Raji (cell line): ENCODE results near the gene FCRL1.

Source experiments
- POLR2A ChIP-seq: IDR thresholded peaks from 2 replicates; pipeline ENCODE4 v1.6.1; 2011; ENCODE audit warnings: low read depth, low read length, control low read depth; ENCODE audit not compliant: insufficient read depth

The FCRL1 gene

DNA sequence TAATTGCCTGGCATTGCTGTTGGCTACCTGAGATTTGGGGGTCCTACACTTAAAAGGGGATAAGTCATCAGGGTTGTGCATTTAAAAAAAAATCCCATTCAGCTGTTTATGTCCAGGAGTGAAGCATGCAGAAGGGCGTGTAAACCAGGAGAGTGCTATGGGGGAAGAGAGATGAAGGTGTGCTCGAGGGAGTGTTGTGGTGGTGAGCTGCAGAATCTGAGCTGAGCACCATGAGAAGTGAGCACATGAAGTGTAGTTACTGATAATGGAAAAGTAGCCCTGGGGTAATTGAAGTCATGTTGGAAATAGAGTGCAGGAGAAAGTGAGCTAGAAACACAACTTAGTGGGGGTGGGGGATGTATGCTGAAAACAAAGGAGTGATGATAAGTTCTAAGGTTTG is 705 bp downstream of the FCRL1 start:
- TF ChIP-seq POLR2A: no peak

- TF ChIP-seq POLR2A: no peak
Observed at GRCh38 chr1:157813269-157813668, 6.7 kb downstream of the FCRL1 start.

DNA sequence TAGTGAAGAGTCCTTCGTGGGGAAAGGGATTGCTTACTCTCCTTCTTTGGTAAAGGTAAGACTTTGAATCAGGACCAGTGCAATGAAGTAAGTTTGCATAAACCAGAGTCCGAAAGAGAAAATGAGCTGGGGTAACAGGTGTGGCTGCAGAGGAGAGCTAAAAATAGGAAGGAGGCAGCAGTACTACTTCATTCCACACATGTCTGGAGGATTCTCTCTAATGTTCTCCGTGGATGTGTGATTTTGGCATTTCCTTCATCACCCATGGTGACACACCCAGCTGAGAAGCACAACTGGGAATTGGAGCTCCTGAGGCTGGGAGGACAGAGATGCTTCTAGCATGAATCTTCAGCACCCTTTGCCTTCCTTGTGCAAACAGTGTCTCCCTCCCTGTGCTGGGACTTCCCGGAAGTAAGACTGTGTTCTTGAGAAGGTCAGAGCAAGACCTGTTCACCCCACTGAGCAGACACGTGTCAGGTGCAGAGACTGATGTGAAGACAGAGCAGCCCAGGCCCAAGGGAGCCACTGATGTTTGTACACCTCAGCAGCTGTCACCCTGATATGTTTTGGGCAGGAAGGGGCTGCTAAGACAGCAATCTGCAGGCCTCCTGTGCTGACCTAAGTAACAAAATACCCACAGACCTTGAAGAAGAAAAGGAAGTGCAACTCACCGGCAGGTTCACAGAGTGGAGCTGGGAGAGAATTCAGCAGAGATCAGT is 13.3 kb downstream of the FCRL1 start:
- TF ChIP-seq POLR2A: 0 out of 2 replicates have a peak, but pooled peaks have one; percentile 44

GRCh38 chr1:157803851-157804250 is 16.1 kb downstream of the FCRL1 start:
- TF ChIP-seq POLR2A: no peak

DNA sequence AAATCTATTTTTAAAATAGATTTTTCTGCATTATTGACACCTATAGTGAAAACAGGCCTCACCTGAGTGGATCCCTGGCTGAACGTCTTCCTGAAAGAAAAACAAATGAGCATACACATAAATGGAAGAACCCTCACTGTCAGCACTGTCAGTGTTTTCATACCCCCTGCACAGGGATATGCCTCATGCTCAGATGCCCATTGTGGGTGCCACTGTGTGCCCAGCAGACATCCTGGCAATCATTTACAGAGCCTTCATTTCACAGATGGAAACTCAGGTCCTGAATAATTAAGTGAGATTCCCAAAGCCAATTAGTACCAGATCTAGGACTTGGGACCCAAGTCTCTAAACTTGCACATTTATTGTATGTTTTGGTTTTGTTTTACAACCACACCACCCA is 19.9 kb downstream of the FCRL1 start:
- no peak for TF ChIP-seq POLR2A

DNA sequence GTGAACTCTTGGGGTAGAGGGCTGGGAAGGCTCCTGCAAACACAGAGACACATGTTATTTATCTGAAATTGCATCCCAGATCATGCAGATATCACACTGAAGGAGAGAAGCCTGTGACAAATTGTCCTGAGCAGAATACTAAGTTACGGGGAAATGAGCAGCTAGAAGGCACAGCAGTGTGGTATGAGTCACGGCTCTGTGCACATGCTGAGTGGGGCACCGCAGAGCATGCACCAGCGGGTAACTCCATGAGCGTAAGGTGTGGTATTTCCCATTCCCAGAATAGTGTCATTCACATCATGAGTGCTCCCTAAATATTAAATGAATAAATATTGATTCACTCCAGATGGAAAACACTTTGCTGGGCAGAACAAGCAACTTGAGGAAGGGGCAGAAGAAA is 21.7 kb downstream of the FCRL1 start:
- no peak for TF ChIP-seq POLR2A

DNA sequence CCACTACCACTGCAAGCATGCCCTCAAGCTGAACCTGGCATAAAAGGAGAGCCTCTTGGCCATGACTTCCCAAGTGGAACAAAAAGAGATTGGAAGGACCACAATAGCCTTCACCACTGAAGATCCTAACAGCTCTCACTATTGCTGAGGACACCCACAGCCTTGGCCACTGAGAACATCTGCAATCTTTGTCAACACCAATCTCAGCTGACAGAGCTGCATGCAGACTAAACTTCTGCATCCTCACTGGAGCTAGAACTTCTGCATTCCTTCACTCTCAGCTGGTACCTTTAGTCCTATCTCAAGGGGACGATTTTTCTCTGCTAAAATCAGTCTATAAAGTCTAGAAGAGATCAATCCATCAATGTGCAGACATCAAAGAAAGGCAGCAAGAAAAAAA is 34.7 kb downstream of the FCRL1 start:
- TF ChIP-seq POLR2A: no peak

- no peak for TF ChIP-seq POLR2A
Observed at GRCh38 chr1:157784801-157785200, 35.1 kb downstream of the FCRL1 start.

GRCh38 chr1:157782931-157783330 is 37.0 kb downstream of the FCRL1 start:
- TF ChIP-seq POLR2A: no peak

- TF ChIP-seq POLR2A: 0 out of 2 replicates have a peak, but pooled peaks have one; percentile 15
Observed at GRCh38 chr1:157781048-157781447, 38.9 kb downstream of the FCRL1 start.

DNA sequence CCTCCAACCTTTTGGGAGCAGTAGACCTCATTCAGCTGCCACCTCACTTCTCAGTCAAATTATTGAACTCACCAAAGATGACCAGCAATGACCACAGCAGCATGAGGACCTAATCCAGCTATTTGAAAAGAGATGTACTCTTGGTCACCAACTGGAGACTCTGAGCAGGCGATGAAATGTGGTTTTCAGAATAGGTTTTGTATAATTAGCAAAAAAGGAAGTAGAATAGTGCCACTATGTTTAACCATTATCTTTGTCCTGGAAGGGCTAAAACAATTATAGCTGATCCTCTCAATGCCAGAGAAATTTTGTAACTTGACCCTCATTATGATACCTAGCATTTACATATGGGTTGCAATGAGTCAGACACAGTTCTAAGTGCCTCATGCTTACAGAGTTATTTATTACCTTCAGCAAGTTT is 42.9 kb downstream of the FCRL1 start, which contains the start of gene FCRL2:
TSS of gene FCRL2 (minus strand) at position 162 of the 421 bp plus-strand sequence. CDS start at position 103, 59 bp downstream.
- no peak for TF ChIP-seq POLR2A

GRCh38 chr1:157775101-157775870 is 44.6 kb downstream of the FCRL1 start:
- no peak for TF ChIP-seq POLR2A

- TF ChIP-seq POLR2A: no peak
Observed at GRCh38 chr1:157774412-157774811, 45.5 kb downstream of the FCRL1 start.

GRCh38 chr1:157773493-157774350 is 46.2 kb downstream of the FCRL1 start:
- TF ChIP-seq POLR2A: no peak

- no peak for TF ChIP-seq POLR2A
Observed at GRCh38 chr1:157771661-157772425, 48.1 kb downstream of the FCRL1 start.

GRCh38 chr1:157770442-157771043 is 49.4 kb downstream of the FCRL1 start:
- TF ChIP-seq POLR2A: no peak
